Sigmoid colon (tissue), 4 donors: ENCODE measurements around the gene RBM19.

Experiments used
- EP300 ChIP-seq, 4 donors: sonication (generic); formaldehyde crosslinking; IDR thresholded peaks; one replicate each; pipeline ENCODE4 v1.6.1; 2017; ENCODE audit warnings: antibody characterized with exemption in 4 of 4
- POLR2A ChIP-seq, 2 donors: fragments of 450-650 bp; IDR thresholded peaks; one replicate each; pipeline ENCODE4 v1.6.1; 2016; ENCODE audit warnings: antibody characterized with exemption in 2 of 2, mild to moderate bottlenecking in 2 of 2, moderate library complexity in 2 of 2
- TF ChIP-seq, protein P1 (sequence below), 4 experiments: fragments of 450-650 bp in 3 of 4; fragments of 200-600 bp in 1 of 4; IDR thresholded peaks; one replicate each; pipeline ENCODE4 v1.5.1; 2016 to 2019; ENCODE audit warnings: antibody characterized with exemption in 4 of 4, mild to moderate bottlenecking in 3 of 4, moderate library complexity in 2 of 4

DNA sequence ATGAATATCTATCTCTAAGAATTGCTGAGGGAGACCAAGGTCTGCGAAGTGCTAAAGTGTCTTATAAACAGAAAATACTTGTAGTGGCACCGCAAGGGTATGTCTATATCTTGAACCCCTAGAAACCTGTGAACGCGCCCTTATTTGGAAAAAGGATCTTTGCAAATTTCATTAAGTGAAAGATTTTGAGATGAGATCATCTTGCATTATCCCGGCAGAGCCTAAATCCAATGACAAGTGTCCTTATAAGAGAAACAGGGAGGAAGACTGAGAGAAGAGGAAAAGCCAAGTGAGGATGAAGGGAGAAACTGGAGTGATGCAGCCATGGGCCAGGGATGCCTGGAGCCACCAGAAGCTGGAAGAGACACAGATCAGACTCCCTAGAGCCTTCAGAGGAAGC lies 27.7 kb downstream of the RBM19 start:
- TF ChIP-seq, protein P1, sequence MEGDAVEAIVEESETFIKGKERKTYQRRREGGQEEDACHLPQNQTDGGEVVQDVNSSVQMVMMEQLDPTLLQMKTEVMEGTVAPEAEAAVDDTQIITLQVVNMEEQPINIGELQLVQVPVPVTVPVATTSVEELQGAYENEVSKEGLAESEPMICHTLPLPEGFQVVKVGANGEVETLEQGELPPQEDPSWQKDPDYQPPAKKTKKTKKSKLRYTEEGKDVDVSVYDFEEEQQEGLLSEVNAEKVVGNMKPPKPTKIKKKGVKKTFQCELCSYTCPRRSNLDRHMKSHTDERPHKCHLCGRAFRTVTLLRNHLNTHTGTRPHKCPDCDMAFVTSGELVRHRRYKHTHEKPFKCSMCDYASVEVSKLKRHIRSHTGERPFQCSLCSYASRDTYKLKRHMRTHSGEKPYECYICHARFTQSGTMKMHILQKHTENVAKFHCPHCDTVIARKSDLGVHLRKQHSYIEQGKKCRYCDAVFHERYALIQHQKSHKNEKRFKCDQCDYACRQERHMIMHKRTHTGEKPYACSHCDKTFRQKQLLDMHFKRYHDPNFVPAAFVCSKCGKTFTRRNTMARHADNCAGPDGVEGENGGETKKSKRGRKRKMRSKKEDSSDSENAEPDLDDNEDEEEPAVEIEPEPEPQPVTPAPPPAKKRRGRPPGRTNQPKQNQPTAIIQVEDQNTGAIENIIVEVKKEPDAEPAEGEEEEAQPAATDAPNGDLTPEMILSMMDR (IDR thresholded peaks at IDR 0.05): no peak
- no peak for TF ChIP-seq POLR2A (IDR thresholded peaks at IDR 0.05)
- no peak for TF ChIP-seq EP300 (IDR thresholded peaks at IDR 0.05)
